SW480 (cell line): ENCODE data around the gene RNASET2.

Experiments used
- DNase-seq: peaks from one replicate; pipeline ENCODE4 v3.0.0-alpha.2; 2016; ENCODE audit warnings: low spot score

Gene RNASET2

GRCh38 chr6:166947251-166947650 lies 9.1 kb downstream of the RNASET2 start:
- DNase-seq: no peak

- no peak for DNase-seq
Observed at GRCh38 chr6:166946125-166946524, 10.2 kb downstream of the RNASET2 start.

GRCh38 chr6:166944666-166945256 lies 11.6 kb downstream of the RNASET2 start:
- DNase-seq: no peak

GRCh38 chr6:166942393-166943168 lies 13.8 kb downstream of the RNASET2 start:
- no peak for DNase-seq

GRCh38 chr6:166940643-166941068 lies 15.7 kb downstream of the RNASET2 start:
- peak; percentile 12 for DNase-seq

- DNase-seq: no peak
Observed at GRCh38 chr6:166939894-166940293, 16.5 kb downstream of the RNASET2 start.

GRCh38 chr6:166939345-166939744 lies 17.0 kb downstream of the RNASET2 start:
- DNase-seq: no peak

GRCh38 chr6:166938704-166939103 lies 17.6 kb downstream of the RNASET2 start:
- DNase-seq: no peak

- no peak for DNase-seq
Observed at GRCh38 chr6:166938150-166938549, 18.2 kb downstream of the RNASET2 start.

- no peak for DNase-seq
Observed at GRCh38 chr6:166937746-166938145, 18.6 kb downstream of the RNASET2 start.

GRCh38 chr6:166936079-166936787 lies 20.1 kb downstream of the RNASET2 start:
- no peak for DNase-seq

- no peak for DNase-seq
Observed at GRCh38 chr6:166935353-166935752, 21.0 kb downstream of the RNASET2 start.

- no peak for DNase-seq
Observed at GRCh38 chr6:166934174-166934573, 22.2 kb downstream of the RNASET2 start.

- DNase-seq: no peak
Observed at GRCh38 chr6:166933396-166933795, 23.0 kb downstream of the RNASET2 start.

GRCh38 chr6:166932616-166933015 lies 23.7 kb downstream of the RNASET2 start:
- DNase-seq: no peak

GRCh38 chr6:166932116-166932515 lies 24.2 kb downstream of the RNASET2 start:
- DNase-seq: no peak

- no peak for DNase-seq
Observed at GRCh38 chr6:166931426-166931970, 24.9 kb downstream of the RNASET2 start.

GRCh38 chr6:166930354-166930891 lies 25.9 kb downstream of the RNASET2 start:
- DNase-seq: no peak

GRCh38 chr6:166929542-166930189 lies 26.7 kb downstream of the RNASET2 start:
- no peak for DNase-seq

GRCh38 chr6:166928644-166929541 lies 27.5 kb downstream of the RNASET2 start:
- DNase-seq: no peak
